ENCODE results near the gene SKAP1.
"Not testable (repeated sequence)": the region's sequence is repeated elsewhere in the genome, so short reads cannot be mapped to it uniquely, and the experiment has no call there.

The SKAP1 gene

DNA sequence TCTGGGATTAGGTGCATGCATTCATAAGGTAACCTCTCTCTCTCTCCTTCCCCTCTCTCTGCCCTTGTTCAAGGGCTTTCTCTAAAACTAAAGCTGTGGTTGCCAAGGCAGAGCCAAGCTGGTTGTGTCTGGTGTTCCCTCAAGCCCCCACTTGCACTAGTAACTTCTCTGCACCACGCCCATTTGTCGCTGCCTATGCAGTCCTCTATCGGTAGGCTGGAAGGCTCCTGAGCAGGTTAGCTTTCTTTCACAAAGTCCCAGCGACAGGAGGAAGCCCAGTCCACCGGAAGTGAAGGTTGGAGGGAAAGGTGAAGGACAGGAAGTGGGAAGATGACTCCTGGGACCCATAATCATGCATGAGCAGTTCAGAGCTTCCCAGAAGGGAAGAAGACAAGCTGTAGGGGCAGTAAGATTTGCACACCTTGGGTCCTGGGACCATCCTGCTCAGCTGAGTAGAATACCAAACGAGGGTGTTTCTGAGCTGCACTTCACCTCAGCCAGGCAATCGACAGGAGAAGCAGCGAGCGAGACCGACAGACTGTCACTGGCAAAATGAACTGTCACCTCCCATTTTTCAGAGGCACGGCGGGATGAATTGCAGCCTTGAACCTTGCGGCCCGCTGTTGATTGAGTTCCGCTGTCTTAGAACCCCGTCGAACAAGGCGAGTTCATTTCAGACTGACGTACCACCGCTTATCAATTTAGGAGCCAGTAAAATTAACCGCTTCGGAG lies 14.7 kb upstream of the SKAP1 start:
- peak; percentile 51 to 56 for DNase-seq

DNA sequence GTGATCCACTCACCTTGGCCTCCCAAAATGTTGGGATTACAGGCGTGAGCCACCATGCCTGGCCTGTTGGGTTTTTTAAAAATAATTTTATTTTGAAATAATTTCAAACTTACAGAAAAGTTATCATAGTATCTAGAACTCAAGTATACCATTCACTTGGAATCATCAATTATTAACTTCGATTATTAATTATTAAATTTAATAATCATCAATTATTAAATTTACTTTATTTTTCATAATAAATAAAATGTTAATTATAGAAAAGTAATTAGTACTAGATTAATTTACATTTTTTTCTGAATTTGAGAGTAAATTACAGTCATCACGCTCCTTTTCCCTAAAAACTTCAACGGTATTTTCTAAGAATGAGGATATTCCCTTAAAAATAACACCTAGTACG lies 13.7 kb upstream of the SKAP1 start:
- DNase-seq, result no peak

DNA sequence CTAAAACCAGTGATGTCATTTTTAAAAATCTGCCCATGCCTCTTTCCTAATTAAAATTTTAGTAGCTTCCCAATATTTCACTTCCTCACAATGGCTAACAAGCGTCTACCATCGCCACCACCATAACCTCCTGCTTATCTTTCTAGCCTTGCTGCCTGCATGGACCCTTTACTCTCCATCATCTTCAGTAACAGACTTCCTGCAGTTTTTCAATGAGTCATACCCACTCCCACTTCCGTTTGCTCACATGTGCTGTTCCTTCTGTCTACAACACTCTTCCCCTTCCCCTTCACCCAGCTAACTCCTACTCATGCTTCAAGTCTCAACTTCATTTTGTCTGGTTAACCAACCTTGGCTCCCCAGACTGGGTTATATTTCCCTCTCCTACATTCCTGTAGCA lies 12.8 kb upstream of the SKAP1 start:
- DNase-seq, result peak in 1 of 2 donors; percentile 42

DNA sequence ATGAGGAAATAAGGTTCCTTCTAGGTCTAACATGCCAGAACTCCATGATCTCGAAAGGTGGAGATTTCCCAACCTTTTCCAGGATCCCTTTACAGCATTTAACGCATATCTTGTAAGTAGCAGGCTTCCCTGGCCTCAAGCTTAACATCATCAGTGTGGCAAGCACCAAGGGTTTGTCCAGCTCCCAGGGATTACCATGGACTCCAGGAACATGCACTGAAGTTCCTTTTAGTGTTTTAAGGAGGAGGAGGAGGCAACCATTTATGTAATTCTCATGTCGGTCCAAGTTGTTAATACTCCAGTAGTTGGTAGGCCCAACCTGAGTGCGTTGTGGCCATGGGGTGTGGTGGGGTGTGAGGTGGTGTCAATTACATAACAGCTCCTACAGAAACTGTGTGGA lies 11.8 kb upstream of the SKAP1 start:
- DNase-seq, result no peak

DNA sequence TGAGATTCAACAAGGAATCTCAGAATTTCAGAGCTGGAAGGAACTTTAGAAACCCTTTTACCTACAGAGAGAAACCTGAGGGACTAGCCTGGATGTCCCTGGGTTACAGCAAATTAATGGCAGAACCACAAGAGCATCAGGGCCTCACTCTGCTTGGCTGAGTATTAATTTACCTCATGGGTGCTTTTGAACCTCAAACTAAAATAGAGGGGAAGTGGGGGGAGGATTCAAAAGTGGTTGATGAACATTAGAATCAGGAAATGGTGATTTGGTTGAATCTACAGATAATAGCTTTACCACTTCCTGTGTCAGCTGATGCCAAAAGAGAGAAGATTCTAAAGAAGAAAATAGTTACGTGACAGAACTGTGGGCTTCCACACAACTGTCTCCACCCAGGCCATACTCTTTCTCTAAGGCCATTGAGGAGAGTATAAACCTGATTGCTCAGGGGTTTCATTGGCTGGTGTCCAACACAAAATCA lies 11.3 kb upstream of the SKAP1 start:
- peak; percentile 76 to 92 for DNase-seq

DNA sequence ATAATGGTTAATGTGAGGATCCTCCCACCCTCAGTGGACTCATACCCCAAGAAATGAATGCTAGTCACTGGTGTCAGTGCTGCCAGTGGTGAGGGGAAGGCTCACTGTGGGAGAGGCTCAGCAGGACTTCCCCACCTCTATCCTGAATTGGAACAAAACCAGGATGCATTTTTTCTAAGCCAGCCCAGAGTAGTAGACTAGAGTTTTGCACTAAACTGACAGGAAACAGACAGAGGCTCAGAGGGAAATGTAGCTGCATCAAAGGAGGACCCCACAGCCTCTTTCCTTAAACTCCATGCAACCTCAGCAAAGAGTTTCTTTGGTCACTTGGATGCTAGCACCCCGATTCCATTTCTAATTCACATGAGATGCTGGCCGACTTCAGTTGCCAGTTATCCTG lies 10.7 kb upstream of the SKAP1 start:
- peak in 1 of 2 donors; percentile 34 for DNase-seq

DNA sequence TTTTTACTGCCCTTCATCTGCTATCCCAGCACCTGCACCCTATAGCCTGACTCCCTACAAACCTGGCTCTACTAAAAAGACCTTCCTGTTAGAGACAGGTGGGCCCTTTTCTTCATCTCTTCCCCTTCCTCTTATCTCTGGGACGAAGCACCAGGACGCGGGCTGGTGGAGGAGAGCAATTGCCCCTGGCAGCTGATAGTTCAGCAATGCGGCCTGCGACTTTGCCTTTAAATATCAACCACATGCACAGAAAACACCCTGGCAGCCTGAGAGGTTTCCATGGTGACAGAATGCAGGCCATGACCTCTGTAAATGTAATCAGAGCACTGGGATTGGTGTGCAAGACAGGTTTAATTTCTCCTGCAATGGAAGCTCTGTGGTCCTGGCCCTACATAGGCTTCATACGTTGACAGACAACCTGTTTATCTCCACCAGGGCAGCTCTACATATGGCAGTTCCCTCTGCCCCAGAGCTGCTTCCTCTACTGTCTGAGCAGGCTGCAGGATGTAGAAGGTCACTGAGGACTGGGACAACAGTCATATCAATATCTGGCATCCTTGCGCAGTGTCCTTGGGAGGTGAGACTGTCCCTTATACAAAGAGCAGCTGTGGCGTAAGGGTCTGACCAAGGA lies 10.0 kb upstream of the SKAP1 start:
- peak; percentile 77 to 83 for DNase-seq

DNA sequence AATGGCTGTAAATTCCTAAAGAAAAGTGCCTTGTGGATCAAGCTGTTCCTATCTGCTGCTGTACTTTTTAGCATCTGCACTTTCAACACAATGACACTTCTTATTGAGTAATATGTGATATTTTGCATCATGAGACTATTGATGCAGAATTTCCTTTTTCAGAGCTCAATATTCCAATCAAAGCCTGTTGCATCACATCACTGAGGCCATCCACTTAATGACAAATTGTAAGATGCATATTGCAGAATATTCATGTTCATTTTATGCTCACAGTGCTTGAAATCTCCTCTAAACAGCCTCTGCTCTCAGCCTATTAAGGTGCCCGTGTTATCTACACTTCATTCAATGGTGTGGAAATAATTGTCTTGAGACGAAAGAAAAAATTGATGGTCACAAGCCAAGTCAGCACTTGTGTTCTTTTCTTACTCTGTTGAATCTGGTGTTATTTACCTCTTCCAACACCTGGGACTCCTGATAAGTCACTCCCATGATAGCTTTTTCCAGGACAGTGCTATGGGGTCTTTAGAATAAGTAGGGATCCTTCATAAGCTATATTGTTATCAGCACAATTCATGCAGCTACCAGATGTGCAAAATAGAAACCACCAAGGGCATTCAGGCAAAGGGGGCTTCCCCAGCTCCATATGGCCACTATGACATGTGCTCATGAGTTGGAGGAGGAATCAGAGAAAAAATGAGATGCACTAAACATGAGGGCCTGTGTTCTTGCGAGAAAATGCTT lies 9.3 kb upstream of the SKAP1 start:
- peak; percentile 53 to 56 for DNase-seq

DNA sequence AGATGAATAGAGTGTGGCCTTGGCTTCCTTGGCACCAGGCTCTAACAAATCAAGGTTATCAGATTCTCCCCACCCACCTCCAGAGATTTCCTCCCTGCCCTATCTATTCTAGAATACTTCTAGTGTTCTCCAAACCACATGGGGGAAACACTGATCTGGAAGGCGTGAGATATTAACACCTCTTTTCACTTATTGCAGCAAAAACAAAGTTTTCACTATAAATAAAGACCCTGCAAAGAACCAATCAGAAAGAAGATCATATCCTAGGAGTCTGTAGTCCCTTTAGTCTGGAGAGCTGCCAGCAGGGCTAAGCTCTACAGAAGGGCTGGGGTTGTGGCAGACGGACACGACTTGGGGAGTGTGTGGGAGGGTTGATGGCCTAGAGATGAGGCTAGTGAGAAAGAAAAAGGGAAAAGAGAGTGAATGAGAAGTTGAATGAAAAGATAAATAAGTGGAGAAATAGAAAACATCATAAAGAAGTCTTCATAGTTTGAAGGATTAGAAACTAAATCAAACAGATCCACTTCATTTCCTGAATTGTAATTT lies 8.6 kb upstream of the SKAP1 start:
- no peak for DNase-seq

DNA sequence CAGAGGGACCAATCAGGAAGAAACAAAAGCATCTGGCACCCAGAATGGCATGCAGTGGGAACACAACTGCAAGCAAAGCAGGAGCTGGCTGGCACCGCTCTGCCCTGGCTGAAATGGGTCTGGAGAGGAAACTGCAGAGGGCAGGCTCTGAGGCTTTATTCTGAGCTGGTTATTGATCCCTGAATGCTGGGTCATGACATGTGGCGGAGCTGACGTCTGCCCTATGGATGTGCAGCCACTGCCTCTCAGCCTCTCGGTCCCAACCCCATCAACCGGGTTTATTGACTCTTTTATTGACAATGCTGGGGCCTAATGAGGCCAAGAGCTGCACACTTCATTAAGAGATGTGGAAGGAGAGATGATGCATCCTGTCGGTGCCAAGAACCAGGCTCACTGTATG lies 3.9 kb upstream of the SKAP1 start:
- no peak for DNase-seq

DNA sequence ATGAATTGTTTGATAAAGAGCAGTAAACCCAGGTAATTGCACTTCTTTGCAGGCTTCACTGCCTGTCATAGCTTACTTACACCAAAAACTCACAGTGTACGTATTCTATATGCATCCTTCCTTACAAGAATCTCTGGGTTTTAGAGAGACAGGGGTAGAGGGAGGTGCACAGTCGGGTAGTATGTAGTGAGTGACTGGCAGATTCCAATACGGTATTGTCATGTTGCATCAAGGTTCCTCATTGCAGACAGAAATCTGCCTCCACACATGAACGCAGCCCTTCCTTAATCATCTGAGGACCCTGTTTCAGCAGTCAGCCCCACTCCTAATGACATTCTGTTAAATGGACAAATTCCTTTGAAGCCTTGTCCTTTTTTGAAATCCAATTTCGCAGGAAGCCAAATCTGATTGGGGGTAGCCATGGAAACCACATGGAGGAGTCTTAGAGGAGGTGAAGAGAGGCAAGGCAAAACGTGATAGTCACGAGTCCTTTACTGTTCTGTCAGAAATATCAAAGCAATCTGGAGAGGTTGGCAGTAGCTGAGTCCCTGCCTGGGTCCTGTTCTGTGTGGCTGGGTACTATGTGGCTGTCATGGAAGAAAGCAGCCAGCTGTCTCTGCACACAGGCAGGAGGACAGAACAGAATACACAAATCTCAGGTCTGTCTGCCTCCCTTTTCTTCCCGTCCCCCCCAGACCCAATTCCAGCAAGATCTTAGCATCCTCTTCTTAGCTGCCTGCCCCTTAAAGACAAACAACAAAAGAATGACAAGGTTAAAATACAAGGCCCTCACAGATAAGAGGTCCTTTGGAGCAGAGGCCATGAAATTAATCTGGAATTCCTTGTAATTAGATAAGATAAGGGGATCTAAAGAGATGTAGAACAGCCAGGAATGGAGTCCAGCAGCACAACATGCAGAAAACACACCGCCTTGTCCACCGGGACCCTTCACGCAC lies 3.1 kb upstream of the SKAP1 start:
- no peak for DNase-seq

DNA sequence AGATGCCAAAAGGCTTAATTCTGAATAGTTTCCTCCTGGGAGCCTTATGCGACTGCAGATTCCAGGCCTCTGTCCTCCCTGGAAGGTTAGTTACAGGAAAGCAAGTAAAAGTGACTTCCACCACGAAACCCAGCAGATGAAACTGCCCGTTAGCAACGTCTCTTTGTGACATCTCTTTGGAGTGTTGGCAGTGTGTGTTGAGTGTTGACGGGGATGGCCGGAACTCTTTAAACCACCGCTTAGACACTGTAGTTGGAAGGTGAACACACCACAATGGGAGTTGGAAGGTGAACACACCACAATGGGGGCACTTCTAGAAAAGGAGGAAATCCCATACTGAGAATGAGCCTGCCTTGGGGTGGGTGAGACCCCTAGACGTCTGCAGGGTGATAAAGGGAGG lies 858 bp downstream of the SKAP1 start:
- peak; percentile 48 to 67 for DNase-seq

DNA sequence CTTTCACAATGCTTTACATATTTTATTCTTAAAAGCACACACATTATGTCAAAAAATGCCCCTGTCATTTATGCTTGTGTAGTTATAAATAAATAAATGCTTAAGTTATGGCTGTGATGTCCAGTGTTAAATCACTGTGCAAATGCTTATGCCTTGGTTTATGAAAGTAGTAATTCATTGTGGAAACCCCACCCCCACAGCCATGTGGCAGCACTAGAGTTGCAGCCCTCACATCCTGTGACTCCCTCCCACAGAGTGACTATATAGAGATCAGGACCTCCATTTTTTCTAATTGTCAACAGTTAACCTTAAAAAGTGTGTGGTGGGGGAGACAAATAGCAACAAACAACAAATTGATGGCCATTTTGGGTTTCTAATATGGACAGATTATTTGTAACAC lies 2.4 kb downstream of the SKAP1 start:
- peak; percentile 69 to 82 for DNase-seq

DNA sequence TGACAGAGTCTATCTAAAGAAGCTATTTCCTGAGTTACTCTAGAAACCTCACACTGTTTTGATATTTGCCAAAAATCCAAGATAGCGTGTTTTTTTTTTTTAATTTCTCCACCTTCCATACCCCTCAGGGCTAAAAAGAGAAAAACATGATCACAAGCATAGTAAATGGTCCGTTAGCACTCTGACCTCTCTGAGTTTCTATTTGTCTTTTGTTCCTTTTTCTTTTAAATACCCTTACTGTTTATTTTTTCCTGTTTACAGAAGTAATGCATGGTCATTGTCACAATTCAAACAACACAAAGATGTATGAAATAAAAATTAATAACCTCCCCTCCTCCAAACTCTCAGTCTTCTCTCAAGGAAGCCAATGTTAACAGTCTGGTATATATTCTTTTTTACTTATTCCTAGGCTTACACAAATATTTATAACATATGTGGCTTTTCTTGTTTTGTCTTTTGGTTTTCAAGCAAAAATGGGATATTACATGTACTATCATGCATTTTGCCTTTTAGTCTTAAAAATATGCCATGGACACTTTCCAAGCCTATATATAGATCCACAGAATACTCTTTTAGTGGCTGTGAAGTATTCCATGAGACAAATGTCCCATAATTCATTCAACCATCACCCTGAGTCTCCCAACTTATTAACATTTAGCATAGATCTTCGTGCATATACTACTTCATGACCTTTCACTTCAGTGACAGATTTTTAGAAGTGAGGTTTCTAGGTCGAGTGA lies 3.1 kb downstream of the SKAP1 start:
- no peak for DNase-seq

DNA sequence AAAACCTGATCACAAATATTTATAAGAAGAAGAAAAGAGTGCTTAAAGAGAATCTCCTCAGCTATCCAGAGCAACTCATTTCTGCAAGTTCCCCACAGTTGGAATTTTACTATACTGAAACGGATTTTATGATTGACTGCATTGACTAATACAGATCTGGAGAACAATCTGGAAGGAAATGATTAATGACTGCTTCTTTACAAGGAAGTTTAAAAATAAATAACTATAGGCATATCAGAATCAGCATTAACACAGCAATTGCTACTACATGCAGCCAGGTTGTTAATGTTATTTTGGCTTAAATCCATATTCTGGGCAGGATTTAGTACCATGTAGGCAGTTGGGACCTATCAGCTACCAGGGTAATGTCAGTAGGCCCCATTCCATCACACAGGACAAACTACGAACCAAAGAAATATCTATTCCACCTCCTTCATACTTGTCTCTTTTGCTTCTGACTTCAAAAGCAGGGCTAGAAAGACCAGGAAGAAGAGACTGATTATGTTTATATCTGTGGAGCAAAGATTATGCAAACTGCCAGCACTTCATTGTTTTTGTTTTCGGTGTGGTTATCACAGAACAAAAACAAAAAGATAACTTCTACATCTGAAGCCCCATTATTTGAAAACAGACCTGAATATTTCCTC lies 3.9 kb downstream of the SKAP1 start:
- DNase-seq, result no peak

DNA sequence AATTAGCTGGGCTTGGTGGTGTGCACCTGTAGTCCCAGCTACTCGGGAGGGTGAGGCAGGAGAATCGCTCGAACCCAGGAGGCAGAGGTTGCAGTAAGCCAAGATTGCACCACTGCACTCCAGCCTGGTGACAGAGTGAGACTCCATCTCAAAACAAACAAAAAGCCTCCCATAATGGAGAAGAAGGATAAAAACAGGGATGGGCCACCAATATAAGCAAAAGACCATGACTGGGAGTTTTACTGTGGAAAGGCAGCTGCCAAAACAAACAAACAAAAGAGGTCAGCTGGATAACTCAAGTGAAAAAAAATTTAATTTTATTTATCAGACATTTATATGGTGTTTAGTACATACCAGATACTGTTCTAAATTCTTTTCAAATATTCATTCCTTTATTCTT lies 8.0 kb downstream of the SKAP1 start:
- DNase-seq, result not testable (repeated sequence)

DNA sequence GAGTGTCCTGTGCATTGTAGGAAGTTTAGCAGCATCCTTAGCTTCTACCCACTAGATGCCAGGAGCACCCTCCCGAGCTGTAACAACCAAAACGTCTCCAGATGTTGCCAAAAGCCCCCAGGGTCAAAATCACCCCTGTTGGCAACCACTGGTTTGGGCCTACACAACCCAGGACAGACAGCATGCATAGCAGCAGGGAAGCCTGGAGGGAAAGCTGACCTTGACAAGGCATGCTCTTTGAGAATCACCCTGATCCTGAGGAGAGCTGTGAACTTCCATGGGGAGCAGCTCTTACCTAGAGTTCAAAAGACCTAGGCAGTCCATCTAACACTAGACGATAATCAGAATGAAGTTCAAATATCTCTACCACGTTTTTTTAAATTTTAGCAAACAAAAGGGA lies 9.2 kb downstream of the SKAP1 start:
- DNase-seq, result no peak

DNA sequence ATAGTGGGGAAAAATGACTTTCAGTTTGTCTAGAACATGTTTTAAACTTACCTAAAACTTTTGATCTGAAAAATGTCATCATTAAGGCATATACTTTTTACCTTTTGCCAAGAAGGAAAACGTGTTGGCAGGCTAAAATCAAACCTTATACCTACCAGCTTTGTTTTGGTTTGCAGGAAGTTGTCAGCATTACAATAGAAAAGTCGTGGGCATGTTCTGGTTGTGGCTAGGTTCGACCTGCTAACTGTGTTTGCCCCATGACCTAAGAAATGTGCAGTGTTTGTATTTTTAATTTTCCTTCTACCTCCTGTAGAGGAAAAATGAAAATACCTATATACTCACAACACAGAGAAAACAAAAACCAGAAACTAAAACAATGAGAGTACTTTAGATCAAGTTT lies 13.0 kb downstream of the SKAP1 start:
- peak in 1 of 2 donors; percentile 36 for DNase-seq

DNA sequence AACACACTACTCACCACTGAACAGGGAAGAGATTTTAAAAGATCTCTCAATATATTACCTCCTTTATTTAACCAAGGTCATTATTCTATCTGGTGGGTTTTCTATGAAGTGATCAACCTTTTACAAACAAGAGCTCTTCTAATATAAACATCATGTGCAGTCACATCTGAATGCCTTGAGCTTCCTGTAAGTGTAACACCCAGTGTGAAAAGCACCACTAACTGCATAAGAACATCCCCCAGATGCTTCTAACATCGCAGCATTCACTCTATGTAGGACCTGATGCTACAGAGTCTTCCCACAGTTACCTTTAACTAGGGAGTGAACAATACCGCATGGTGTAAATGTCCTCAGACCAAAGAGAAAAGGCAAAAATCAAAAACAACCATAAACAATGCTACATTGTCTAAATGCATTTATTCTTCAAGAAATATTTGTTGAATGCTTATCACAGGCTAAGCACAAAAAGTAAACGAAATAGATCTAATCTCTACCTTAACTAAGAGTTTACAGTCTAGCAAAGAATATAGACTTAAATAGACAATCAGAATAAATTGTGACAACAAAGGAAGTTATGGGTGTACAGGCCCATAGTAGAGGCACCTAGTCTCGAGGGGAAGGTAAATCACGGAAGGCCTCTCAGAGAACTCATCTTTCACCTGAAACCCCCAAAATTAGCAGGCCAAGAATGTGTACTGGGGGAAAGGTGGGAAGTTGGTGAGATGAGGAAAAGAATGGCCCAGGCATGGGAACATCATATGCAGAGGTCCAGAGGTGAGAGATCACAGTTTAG lies 16.2 kb downstream of the SKAP1 start:
- peak in 1 of 2 donors; percentile 39 for DNase-seq

DNA sequence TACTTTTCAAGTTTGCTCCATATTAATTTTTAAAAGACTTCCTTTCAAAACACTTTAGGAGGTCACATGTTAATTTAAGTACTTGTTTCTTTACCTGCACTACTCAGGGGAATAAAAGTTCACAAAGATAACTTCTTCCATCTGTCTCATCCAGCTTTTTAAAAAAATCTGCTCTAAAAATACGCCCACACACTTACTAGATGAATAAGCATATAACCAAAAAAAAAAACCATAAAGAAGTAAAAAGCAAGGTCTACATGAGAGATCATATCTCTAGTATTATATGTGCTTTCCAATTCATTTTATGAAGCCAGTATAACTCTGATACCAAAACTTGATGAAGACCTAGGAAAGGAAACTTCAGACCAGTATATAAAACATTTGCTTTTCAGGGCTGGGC lies 17.2 kb downstream of the SKAP1 start:
- DNase-seq, result no peak

Data from CD4-positive, alpha-beta T cell treated with Interleukin-4 for 1 hour (primary cell).